Measurements from ENCODE around the gene PLCH2.
A peak's percentile ranks its signal among the peaks of the same experiment; 100 is the strongest.
"Not testable (repeated sequence)": the region's sequence is repeated elsewhere in the genome, so short reads cannot be mapped to it uniquely, and the experiment has no call there.

Gene PLCH2

DNA sequence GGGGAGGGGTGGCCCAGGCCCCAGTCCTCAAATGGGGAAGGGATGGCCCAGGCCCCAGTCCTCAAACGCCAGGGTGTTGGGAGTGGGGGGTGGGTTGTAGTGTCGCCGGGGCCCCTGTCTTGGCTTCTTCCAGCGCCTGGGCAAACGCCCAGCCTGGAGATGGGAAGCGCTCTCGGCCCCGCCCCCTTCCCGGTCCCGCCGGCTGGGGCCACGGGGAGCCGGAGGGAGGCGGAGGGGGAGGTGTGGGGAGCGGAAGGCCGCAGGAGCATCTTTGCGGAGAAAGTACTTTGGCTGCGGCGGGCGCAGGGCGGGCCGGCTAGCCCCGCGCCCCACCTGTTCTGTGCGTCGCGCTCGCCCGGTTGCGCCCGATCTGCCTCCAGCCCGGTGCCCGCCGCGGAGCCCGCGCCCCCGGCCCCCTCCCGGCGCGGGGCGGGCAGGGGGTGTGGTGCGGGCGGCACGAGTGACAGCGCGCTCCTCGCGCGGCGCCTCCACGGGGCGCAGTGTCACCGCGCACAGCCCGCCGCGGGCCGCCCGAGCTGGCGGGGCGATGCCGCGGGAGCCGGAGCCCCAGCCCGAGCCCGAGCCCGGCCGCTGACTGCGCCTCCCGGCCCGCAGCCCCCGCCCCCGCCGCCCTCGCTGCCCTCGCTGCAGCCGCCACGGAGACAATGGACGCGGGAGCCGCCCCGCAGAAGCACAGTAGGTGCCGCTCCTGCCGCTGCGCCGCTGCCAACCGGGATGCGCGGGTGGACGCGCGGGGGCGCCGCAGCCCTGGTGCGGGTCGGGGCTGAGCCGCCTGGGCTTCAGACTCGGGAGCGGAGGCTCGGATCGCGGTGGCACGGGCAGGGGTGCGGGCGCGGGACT lies 32.6 kb upstream of the PLCH2 start:
- DNase-seq = peak; percentile 30

DNA sequence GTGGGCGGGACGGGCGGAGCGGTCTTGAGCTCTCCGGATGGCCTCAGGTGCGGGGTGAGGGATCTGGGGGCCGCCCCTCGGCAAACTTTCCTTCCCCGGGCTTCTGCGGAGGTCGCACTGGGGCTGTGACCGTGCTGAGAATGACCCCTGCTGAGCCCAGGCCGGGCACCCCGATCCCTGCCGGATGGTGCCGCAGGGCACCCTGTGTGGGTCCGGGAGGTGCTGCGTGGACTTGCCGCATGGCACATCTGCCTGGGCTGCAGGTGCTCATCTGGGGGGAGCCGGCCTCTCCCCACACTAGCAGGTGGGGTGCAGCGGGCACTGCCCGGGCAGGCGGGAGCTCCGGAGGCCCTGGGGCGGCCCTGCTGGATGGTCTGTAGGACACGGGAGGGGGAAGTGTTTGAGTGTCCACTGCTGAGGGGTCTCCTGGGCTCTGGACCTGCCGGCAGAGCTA lies 31.9 kb upstream of the PLCH2 start:
- no peak for DNase-seq

DNA sequence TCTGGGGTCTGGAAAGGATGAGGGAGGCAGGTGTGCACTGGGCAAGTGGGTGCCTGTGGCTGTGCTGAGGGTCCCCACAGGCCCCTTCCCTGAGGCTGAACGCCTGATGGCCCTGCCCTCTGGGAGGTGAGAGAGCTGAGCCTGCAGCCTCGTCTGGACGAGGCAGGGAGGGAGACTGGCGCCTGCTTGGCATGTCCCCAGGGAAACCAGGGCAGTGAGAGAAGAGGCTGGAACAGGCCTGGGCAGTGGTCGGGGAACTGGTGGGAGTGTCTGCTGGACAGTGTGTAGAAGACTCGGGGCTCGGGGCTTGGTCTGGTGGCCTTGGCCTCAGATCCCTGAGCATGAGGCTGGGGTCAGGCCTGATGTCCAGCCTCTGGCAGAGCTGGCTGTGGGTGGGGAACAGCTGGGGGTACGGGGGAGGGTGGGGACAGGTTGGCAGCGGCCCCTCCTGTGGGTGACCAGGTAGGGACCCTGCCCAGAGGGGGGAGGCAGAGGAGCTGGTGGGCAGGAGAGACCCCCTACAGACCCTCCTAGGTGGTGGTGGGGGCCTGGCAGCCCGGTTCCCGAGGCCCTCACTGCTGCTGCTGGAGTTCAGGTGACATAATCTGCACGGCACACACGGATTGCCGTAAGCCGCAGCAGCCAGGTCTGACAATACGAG lies 30.8 kb upstream of the PLCH2 start:
- no peak for DNase-seq

DNA sequence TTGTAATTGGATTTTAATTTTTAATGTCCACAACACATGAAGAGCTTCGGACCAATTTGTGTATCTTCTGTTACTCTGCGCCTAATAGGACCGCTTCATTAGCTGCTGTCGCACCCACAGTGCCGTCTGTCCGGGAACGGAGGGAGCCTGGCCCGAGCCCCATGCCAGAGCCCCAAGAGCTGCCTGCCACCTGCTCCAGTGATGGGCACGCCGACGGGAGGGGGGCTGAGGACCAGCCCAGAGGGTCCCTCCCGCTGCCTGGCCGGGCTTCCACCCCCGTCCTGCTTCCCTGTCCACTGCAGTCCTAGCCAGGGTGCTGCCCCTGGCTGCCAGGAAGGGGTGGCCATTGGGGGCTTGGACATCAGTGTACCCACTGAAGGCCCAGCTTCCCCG lies 30.3 kb upstream of the PLCH2 start:
- no peak for DNase-seq

DNA sequence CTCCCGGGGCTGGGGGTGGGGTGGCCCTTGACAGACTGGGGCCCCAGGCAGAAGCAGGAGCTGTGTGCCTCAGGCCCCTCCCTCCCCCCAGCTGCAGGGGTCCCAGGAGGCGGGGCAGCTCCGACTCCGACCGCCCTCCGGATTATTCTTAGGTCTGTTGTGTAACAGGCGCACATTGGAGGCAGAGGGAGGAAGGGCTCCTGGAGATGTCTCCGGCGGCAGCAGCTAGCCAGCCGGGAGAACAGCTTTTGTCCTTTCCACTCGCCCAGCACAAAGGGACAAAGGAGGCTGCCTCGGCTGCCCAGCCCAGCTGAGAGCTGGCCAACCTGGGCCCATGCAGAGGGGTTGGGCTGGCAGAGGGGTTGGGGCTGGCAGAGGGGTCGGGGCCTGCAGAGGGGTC lies 29.7 kb upstream of the PLCH2 start:
- no peak for DNase-seq

DNA sequence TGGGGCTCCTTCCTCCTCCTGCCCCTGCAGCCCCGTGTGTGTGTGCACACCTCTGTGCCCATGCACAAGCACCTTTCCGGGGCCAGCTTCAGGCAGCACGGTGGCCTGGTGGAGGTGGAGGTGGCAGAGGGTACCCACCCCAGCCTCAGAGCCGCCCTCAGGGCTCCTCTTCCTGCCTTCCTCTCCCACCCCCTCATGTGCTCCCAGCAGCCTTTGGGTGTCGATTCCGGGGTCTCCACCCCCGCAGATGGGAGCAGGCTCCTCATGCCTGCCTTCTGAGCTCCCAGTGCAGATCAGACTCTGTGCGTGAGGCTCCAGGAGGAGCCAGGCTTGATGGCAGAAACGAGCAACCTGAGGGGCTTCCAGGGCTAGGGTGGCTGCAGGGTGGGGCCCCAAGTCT lies 29.2 kb upstream of the PLCH2 start:
- DNase-seq = no peak

DNA sequence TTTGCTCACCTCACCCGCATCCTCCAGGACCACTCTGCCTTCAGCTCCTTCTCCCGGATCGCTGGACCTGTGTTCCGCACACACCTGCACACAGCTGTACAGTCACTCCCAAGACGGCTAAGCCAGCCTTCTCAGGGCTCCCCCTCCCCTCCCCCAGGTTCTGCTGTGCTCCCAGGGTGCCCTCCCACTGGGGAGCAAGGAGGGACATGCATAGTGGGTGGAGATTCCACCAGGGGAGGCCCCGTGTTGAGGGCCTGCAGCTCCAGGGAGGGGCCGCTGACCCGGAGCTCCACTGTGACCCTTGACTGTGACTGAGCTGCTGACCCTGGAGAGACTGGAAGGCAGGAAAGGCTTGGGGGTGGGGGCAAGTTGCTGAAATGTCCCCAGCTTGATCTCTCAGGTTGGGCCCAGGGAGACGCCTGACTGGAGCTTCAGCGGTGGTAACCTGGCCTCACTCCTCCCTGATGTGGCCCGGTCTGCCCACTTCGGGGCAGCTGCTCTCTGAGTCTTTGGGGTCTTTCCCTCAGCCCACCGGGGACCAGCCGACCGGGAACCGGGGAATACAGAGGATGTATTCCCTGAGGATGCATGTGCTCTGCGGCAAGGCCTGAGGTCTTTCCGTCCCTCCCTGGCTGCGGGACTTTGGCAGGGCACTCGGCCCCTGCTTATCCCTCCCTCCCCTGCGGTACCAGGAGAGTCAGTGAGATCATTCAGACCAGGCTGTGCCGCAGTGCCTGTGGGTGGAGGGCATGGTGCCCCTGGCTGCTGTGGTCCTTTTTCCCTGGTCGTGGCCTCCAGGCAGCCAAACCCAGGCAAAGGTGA lies 28.6 kb upstream of the PLCH2 start:
- DNase-seq = no peak

DNA sequence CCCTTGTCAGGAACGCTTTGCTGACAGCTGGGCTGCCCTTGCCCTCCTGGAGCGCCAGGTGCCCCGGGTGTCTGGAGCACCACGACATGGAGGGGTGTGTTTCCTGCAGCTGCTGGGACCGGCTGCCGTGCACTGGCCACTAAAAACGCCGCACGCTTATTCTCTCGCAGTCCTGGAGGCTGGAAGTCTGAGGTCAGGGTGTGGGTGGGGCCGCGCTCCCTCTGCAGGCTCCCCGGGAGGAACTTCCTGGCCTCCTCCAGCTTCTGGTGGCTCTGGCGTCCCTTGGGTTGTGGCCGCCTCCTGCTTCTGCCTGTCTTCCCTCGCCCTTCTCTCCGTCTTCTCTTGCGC lies 28.0 kb upstream of the PLCH2 start:
- DNase-seq = no peak

DNA sequence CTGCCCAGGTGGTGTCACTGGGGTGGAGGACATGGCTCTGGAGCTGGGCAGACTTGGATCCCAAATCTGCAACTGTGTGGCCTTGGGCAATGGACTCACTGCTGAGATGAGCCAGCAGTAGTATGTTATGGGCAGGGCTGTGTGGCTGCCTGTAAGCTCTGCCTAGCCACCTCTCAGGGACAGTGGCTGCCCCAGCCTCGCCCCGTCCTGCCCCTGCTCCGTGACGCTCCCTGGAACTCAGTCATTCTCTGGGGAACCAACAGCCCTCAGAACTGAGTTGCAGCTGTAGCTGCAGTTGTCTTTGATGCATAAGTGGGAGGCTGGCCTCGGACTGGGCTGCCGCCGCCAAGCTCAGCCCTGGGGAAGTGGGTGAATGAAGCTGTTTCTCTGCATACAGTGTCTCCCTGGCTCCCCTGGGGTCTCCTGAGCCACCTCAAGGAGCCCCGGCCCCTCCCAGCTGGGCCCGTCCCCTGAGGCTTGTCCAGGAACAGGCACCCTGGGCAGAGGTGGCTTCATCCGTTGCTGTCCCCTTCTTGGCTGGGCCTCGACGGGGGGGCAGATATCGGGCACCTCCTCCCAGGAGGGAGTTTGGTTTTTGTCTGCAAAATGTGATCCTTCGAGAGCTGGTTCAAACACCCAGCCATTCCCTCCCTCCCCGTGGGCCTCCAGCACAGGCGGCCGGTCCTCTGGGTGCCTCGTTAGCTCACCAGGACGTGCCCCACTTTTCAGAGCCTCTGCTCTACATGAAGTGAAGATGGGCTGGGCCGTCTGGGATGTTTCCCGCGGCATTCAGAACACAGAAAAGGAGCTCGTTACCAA lies 26.2 kb upstream of the PLCH2 start:
- no peak for DNase-seq

DNA sequence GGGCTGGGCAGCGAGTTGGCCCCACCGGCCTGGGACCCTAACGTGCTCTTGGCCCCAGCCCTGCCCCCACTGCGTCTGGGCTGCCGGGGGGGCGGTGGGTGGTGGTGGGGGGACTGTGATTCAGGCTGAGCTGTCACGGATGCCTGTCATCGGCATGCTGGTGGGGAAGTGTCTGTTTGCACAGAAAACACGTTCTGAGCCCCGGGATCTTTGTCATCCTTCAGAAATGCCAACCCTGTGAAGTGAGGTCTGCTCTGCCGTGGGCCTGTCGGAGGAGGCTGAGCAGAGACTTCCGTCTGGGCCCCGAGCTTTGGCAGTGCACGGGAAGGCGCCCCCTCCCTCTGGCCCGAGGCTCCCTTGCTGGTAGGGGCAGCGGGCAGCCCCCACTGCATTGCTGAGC lies 24.3 kb upstream of the PLCH2 start:
- DNase-seq = no peak

DNA sequence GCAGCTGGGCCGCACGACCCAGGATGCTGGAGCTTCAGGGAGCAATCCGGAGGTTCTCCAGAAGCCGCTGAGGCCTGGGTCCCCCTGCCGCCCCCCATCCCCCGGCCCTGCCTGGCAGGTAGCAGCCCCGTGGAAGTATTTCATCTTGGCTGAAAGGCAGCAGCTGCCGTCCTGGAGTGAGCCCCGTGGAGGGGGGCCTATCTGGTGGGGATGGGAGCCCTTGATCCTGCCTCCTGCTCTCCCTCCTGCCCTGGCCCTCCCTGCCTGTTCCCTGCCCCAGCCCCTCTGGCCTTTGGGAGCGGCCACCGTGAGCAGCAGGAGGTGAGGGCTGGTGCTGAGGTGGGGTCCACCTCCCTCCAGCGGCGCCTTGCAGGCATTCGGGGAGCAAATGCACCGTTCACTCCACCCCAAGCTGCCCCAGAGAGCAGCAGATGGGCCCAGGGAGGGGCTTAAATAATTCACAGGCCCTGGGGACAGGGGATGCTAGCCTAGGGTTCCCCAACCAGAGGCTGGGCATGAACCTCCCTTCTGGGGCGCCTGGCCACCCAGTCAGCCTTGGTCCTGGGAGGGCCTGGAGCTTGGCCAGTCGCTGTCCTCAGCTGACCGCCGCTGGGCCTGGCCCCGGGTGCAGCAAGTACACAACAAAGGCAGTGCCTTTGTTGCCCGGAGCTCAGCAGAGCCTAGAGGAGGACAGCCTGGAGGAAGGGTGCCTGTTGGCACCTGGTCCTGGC lies 23.7 kb upstream of the PLCH2 start:
- DNase-seq = no peak

DNA sequence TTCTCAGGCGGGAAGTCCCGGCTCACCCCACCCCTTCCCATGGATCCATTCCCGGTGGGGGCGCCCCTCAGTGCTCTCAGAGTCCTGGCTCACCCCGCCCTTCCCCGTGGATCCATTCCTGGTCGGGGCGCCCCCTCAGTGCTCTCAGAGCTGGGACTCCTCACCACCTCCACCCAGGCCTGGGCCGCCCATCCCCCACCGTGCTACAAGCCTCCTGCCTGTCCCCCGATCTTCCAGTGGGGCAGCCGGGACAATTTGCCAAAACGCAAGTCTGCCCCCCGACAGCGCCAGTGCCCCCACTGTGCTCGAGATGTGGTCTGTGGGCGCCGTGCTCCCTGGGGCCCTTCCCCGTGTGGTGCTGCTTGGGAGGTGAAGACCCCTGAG lies 23.2 kb upstream of the PLCH2 start:
- no peak for DNase-seq

DNA sequence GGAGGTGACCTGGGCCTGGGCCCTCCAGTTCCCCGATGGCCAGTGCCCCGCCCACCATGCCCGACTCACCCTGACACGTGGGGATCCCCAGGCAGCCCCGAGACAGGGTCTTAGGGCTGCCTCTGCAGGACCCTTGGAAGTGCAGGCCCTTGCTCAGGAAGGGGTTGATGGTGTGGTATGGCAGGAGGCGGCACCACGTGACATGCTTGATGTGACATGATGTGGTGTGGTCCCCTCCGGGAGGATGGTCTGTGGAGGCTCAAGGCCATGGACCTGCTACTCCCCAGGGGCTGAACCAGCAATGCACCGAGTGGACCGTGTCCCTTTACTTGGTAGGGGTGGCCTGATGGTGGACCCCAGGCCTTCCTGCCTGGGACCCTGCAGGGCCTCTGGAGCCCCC lies 21.9 kb upstream of the PLCH2 start:
- DNase-seq = no peak

DNA sequence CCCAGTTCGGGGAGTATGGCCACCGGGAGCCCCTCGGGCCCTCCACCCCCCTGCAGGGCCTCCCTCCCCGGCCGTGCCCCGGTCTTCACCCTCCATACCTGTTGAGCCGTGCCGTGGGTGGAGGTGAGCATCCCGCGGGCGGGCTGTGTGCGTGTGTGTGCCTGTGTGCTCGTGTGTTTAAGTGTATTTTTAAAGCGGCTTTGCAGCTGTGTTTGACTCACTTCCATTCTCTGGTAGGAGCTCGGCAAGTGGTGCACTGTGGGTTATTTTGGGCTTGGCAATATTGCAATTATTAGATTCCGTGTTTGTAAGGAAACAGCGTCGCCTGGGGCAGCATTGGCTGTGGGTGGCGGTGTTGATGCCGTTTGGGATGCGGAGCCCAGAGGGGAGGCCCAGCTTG lies 20.3 kb upstream of the PLCH2 start:
- DNase-seq = no peak

DNA sequence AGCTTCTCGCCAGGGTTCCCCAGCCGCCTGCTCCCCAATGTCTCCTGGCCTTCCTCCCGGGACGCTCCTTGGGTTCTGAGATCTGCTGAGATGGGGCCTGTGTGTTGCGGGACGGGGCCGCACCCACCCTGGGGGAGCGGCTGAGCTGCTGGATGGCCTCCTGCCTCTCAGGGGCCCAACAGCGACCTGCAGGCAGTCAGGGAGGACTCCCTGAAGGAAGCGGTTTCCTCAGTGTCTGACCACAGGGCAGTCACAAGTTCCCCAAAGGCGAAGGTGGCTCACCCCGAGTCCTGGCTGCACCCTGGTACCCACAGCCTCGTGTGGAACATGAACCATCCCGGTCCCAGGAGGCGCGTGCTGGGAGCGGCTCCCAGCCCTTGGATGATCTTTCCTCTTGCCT lies 18.6 kb upstream of the PLCH2 start:
- DNase-seq = no peak

DNA sequence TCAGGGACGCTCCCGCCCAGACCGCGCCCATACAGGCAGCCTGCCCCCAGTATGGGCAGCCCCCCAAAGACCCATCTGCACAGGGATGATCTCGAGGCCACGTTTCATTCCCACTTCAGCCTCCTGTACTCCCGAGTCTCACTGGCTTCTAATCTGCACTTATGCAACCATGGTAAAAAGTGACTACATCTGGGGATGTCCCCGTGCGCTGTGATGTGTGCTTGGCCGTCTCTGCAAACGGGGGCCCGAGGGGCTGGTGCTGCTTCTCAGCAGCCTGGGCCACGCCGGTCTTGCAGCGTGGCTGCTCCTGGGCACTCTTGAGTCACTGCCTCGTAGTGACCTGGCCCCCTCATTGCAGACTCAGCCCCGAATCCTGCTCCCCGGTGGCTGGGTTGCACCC lies 17.4 kb upstream of the PLCH2 start:
- DNase-seq = no peak

DNA sequence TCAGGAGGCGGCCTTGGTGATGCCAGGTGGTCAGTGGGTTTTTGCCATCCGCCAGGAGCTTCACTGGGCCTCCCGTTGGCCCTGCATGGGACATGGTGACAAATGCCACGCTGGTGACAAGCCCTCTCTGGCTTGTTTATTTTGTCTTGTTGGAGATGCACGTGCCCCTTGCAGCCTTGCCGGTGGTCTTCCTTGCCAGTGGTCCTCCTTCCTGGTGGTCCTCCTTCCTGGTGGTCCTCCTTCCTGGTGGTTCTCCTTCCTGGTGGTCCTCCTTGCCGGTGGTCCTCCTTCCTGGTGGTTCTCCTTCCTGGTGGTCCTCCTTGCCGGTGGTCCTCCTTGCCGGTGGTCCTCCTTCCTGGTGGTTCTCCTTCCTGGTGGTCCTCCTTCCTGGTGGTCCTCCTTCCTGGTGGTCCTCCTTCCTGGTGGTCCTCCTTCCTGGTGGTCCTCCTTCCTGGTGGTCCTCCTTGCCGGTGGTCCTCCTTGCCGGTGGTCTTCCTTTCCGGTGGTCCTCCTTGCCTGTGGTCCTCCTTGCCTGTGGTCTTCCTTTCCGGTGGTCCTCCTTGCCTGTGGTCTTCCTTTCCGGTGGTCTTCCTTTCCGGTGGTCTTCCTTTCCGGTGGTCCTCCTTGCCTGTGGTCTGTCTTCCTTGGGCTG lies 16.9 kb upstream of the PLCH2 start:
- DNase-seq = not testable (repeated sequence)

DNA sequence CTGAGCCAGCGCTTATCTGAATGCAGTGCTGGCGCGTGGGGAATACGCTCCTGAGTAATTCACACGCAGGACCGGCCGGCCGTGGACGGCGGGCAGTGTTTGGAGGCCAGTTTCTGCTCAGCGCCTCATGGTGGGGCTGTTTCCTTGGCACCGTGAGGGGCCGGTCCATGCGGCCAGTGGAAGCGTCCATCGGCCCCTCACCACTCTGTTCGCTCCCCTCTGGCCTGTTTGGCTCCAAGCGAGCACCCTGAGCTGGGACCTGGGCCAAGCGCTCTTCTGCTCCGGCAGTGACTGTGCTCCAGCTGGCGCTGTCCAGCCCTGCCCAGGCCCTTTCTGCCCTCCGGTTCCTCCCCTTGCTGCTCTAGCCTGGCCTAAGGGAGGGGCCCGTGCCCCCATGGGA lies 16.3 kb upstream of the PLCH2 start:
- DNase-seq = no peak

DNA sequence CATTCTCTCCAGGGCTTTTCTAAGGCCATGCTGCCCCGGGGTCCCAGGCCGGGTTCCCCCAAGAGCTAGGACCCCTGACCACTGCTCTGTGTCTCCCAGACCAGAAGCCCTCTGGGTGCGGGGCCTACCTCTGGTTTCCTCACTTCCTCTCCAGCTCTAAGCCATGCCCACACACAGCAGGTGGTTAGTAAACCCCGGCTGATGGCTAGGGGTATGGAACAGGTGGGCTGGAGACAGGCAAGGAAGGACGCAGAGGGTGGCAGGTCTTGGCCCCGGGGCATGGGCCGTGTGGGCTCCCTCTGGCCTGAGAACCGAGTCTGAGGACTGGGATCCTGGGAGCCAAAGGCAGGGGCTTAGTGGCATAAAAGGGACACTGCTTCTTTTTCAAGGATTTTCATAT lies 15.9 kb upstream of the PLCH2 start:
- DNase-seq = no peak

DNA sequence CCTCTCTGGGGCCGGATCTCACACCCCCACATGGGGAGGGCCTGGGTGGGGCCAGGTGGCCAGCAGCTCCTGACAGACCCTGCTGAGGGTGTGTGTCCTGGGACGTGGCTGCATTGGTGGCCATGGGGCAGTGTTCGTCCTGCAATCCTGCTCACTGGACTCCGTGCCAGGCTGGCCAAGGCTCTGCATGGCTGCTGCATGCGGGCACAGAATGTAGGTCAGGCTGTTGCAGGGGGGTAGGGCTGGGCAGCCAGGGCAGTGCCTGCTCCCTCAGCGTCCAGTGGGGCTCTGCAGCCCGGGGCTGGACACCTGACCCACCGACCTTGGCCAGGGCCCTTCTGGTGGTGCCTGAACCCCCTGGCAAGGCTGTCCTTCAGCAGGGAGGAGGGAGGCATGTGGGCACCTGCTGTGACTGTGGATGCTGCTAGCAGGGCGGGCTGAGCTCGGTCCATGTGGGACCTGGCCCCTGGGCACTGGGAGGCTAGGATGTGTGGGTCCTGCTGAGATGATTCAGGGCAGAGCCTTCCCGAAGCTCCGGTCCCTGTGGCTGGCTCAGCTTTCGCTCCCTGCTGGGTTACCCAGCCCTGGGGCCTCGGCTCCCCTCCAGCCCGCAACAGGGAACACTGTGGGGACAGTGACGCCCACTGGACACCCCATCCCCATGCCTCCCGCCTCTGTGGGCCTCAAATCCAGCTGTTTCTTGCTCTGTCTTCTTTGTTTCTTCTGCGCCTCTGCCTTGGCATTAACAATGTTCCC lies 14.9 kb upstream of the PLCH2 start:
- DNase-seq = no peak

DNA sequence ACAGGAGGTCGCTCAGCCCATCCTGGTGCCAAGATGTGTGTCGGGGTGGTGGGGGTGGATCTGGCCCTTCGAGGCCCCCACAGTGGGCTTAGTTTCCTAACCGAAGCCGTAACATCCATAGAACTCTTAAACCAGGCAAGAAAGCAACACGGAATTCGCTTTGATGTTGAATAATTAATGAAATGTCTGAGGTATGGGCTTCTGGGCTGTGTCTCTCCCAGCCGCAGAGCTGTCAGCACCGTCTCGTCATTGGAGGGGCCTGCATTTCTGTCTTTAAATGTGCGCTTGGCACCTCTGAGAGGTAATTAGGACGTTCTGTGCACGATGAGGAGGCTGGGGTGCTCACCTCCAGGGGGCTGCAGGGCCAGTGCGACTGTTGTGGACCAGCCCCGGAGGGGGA lies 13.3 kb upstream of the PLCH2 start:
- DNase-seq = no peak
